Breast epithelium (tissue), 3 donors: ENCODE results near the gene CHD2.

ENCODE experiments used
- CTCF ChIP-seq, 3 donors: fragments of 450-650 bp; IDR thresholded peaks; one replicate each; pipeline ENCODE4 v1.5.1; 2016 to 2017; ENCODE audit warnings: antibody characterized with exemption in 3 of 3, mild to moderate bottlenecking in 3 of 3, moderate library complexity in 3 of 3
- POLR2A ChIP-seq: fragments of 450-650 bp; IDR thresholded peaks from one replicate; pipeline ENCODE4 v1.6.1; 2016; ENCODE audit warnings: antibody characterized with exemption, mild to moderate bottlenecking, moderate library complexity
- POLR2AphosphoS5 ChIP-seq, 3 donors: sonication (generic); formaldehyde crosslinking; IDR thresholded peaks; one replicate each; pipeline ENCODE4 v1.6.1; 2017; ENCODE audit warnings: antibody characterized with exemption in 3 of 3

GRCh38 chr15:92906020-92906419, 5.9 kb downstream of the CHD2 start:
- TF ChIP-seq CTCF (IDR thresholded peaks at IDR 0.05) (no peak), POLR2AphosphoS5 (IDR thresholded peaks at IDR 0.05) (no peak), POLR2A (no peak)
